ENCODE data around the gene ACP7.
"Not testable (repeated sequence)": the region's sequence is repeated elsewhere in the genome, so short reads cannot be mapped to it uniquely, and the experiment has no call there.

Gene ACP7, protein sequence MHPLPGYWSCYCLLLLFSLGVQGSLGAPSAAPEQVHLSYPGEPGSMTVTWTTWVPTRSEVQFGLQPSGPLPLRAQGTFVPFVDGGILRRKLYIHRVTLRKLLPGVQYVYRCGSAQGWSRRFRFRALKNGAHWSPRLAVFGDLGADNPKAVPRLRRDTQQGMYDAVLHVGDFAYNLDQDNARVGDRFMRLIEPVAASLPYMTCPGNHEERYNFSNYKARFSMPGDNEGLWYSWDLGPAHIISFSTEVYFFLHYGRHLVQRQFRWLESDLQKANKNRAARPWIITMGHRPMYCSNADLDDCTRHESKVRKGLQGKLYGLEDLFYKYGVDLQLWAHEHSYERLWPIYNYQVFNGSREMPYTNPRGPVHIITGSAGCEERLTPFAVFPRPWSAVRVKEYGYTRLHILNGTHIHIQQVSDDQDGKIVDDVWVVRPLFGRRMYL

DNA sequence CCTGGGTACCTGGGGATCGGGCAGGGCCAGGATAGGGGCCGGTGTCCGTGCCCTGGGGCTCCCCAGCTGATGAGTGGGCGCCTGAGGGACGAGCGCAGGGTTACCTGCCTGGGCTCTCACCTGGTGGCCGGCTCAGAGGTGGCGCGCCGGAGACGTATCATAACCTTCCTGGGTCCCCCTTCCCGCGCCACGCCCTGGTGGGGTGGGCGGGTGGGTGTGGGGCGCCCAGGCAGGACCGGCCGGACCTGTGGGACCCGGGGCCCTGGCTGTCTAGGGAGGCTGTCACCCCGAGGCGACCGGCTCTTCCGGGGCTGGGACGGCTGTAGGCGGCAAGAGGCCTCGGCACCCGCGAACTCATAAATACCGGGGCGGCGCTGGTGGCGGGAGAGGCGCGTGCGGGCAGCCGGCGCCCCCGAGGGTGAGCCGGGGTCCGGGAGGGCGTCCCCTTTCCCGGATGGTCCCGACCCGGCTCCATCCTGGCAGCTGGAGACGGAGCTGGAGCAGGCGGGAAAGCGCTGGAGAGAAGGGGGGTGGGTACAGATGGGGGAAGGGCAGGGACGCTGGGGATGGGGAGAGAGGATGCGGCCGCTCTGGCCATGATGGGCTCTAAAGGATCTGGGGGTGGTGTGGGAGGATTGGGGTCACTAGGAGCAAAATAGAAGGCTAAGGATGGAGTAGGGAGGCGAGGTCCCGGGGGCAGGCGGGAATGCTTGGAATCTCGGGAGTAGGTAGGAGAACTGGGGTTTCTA is at the start of gene ACP7:
Gene ACP7 (plus strand): TSS at position 386 of the 749 bp plus-strand sequence. CDS start 902 bp downstream, outside the sequence.
- DNase-seq (ENCODE audit: low read depth in 2 of 2) = no peak

DNA sequence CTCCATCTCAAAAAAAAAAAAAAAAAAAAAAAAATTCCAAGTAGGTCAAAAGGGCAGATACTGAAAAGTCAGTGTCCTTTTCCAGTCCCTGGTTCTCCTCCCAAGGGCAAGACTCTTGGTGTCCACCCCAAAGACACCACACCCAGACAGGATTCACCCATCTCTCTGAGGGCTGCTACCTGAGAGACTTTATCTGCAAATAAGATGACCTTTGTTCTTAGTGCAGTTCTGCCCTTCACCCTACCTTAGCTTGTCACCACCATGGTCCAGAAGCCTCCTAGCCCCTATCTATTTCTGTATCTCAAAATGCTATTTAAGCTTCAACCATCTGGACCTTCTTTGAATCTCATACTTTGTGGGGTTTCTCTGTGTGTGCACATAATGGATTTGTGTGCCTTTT is 47.6 kb upstream of the ACP7 start:
- DNase-seq (ENCODE audit: low read depth in 2 of 2) = no peak

DNA sequence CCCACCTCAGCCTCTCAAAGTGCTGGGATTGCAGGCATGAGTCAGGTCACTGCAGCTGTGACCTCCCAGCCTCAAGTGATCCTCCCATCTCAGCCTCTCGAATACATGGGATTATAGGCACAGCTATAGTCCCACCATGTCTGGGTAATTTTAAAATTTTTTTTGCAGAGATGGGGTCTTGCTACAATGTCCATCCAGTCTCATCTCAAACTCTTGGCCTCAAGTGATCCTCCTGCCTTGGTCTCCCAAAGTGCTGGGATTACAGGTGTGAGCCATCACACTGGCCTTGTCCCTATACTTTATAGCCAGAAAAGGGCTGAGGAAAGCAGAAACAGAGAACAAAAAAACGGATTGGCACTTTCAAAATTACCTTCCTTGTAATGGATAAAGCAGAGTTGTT is 47.0 kb upstream of the ACP7 start:
- DNase-seq (ENCODE audit: low read depth in 2 of 2) = no peak

DNA sequence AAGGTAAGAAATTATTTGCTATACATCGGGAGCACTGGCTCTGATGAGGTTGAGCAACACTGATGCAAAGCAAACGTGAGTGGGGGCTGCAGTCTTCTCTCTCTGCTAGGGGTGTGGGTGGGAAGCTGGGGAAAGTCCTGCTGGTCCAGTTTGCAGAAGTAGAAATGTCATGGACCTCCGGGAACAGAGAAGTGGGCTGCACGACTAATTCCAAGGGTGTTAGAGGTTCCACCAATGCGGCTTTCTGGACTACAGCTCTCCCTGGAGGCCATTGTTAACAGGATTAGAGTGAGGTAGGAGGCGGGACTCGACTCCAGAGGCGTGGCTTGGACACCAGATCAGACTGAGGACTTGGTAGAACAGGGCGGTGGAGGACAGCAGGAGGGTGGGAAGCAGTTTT is 46.1 kb upstream of the ACP7 start:
- no peak for DNase-seq (ENCODE audit: low read depth in 2 of 2)

DNA sequence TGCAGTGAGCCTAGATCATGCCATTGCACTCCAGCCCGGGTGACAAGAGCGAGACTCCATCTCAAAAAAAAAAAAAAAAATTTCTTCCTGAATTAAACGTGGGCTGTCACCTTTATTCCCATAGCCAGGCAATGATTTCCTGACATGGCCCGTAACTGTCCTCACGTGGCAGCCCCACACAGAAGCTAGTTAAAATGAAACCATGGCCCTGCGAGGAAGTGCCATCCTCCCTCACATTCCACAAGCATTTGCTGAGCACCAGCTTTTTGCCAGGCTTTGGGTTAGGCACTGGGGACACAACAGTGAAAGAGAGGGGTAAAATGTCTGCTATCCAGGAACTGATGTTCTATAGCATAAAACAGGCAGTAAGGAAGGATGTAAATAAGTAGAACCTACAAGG is 38.7 kb upstream of the ACP7 start:
- DNase-seq (ENCODE audit: low read depth in 2 of 2) = no peak

DNA sequence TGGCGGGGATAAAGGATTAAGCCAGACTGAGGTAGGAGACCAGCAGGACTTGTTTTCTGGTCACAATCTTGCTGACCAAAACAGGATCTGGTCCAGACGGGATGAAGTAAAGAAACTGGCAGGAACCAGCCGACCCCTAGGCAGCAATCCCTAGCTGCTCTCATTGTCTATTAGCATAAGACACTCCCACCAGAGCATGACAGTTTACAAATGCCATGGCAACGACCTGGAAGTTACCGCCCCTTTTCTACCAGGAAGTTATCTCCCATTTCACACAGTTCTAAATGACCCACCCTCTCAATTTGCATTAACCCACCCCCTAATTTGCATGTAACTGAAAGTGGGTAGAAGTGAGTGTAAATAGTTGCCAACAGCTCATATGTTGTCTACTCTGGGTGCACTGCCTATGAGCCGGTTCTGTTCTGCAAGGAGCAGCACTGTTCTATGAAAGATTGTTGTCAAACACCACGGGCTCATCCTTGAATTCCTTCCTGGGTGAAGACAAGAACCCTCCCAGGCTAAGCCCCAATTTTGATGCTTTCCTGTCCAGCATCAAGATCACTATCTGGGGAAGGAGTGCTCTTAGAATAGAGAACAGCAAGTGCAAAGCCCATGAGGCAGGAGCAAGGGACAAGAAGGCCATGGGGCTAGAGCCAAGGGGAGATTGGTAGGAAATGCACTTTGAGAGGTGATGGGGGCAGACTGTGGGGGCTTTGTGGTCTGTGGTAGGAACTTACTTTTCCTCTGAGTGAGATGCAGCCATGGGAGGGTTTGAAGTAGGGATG is 37.9 kb upstream of the ACP7 start:
- no peak for DNase-seq (ENCODE audit: low read depth in 2 of 2)

DNA sequence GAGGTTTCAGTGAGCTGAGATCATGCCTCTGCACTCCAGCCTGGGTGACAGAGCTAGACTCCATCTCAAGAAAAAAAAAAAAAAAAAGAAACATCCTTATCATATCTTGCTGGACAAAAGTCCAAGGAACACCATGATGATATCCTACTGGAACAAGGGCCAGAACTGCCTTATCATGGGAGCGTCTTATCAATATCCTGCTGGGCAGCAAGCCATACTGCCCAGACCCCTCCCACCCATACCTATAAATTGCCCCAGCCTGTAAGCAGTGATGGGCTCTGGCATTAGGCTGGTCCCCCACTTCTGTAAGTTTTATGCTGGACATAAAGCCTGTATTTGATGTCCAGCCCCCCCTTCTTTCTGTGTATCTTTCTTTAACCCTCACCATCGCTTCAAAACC is 37.1 kb upstream of the ACP7 start:
- no peak for DNase-seq (ENCODE audit: low read depth in 2 of 2)

DNA sequence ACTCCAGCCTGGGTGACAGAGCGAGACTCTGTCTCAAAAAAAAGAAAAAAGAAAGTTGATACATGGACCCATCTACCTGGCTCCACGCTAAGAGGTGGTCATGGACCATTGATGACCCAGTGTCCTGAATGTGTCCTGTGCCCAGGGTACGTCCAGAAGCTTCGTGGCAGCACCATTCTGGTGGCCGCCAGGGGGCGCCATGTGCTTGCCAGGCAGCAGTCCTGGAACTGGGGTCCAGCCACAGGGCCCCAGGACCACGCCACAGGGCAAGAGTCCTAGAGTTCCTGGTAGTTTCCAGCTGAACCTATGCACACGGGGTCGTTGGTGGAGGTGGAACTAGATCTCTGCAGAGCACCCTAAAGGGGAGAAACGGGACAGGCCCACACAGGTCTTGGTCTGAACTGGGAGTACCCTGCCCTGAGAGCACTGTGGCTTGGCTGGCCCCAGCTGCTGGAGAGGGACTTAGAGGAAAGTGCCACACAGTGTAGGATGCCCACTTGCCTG is 31.9 kb upstream of the ACP7 start:
- DNase-seq (ENCODE audit: low read depth in 2 of 2) = peak; percentile 36 to 56

DNA sequence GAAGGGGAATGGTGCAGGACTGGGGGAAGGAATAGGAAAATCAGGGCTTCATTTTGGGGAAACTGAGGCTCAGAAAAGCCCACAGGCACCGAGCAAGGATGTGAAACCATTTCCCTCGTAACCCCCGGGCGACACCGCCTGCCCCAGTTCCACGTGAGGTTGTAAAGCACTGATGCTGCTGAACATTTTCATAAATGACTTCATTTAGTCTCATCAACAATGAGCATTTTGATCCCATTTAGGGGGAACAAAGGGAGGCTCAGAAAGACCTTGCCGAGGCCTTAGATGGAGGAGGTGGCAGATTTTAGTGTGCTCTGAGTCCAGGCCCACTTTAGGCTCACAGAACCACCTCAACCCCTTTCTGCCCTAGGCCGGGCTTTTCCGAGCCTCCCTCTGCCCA is 31.3 kb upstream of the ACP7 start:
- no peak for DNase-seq (ENCODE audit: low read depth in 2 of 2)

DNA sequence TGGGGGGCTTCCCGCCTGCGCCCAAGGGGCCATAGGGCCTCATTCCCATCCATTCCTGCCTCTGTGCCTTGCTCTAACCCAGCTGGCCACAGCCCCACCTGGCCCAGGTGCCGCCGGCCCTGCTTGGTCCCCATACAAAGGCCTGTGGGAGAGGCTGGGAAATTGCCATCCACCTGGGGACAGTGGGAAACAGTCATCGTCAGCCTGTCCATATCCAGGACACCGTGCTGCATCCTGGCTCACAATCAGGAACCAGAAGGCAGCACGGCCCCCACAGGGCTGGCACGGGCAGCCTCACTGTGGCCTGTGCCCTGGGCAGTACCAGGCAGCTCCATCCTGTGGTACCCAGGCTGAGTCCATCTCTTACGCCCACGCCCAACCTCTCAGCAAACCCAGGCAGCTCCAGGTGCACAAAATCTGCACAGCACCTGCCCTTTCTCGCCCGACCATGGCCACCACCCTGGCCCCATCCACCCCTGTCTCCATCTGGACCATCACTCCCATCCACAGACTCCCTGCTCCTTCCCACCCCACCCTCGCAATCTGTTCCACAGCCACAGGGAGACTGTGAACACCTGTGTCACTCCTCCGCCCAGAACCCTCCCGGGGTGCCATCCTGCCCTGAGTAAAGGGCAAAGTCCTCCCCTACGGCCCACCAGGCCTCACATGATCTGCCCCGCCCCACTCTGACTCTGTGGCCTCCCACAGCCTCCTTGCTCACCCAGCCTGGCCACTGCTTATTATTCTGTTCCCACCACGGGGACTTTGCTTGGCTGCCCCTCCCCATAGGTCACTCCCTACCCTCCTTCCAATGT is 30.7 kb upstream of the ACP7 start:
- DNase-seq (ENCODE audit: low read depth in 2 of 2) = no peak

DNA sequence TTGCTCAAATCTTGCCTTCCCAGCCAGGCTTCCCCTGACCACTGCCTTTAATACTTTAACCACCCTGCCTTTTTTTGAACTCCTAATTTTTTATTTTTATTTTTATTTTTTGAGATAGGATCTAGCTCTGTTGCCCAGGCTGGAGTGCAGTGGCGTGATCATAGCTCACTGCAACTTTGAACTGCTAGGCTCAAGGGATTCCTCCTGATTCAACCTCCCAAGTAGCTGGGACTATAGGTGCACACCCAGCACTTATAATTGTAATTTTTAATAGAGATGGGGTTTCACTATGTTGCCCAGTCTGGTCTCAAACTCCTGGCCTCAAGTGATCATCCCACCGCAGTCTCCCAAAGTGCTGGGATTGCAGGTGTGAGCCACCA is 30.1 kb upstream of the ACP7 start:
- no peak for DNase-seq (ENCODE audit: low read depth in 2 of 2)

DNA sequence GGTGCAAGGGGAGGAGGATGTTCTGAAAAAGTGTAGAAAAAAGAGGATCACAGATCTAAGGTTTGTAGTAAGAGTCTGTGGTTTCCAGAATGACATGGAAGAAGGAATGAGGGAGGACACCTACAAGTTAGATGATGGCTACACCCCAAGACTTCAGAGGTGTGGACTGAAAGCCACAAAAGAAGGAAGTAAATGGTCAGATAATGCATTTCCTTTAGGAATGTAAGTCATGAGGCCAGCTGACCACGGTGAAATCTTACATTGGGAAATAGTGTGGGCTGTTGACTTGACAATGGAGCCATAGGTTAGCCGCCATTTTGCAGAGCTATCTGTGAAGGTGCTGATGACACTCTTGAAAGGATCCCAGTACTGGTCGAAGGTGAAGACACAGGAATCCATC is 26.6 kb upstream of the ACP7 start:
- DNase-seq (ENCODE audit: low read depth in 2 of 2) = no peak

DNA sequence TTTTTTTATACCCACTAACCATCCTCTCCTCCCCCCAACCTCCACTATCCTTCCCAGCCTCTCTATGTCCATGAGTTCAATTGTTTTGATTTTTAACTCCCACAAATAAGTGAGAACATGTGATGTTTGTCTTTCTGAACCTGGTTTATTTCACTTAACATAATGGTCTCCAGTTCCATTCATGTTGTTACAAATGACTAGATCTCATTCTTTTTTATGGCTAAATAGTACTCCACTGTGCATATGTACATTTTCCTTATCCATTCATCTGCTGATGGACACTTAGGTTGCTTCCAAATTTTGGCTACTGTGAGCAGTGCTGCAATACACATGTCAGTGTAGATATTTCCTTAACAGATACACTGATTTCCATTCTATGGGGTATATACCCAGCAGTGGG is 24.9 kb upstream of the ACP7 start:
- no peak for DNase-seq (ENCODE audit: low read depth in 2 of 2)

DNA sequence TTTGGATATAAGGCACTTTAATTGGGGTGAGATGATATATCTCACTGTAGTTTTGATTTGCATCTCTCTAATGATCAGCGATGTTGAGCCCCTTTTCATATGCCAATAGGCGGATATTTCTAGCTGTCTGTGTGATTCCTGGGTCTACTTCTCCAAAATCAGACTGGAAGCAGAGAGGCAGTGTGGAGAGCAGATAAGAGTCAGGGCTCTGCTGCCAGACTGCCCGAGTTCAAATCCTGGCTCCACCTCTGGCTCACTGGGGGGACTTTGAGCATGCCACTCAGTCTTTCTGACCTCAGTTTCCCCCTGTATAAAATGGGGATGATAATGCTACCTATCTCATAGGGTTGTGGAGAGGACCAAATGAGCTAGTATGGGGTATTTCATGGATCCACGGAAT is 24.0 kb upstream of the ACP7 start:
- no peak for DNase-seq (ENCODE audit: low read depth in 2 of 2)

DNA sequence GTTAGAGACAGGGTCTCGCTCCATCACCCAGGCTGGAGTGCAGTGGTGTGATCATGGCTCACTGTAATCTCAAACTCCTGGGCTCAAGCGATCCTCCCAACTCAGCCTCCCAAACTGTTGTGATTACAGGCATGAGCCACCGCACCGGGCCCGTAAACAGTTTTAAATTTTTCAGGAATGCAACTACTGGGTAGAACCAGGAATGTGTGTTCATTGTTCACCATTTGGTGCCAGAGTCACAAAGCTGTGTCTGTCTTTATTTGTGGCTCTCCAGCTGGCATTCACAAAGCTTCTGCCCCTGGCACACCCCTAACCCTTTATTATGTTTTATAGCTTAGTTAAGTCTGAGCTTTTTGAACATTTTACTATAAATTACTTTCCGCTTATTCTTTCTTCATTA is 19.8 kb upstream of the ACP7 start:
- no peak for DNase-seq (ENCODE audit: low read depth in 2 of 2)

DNA sequence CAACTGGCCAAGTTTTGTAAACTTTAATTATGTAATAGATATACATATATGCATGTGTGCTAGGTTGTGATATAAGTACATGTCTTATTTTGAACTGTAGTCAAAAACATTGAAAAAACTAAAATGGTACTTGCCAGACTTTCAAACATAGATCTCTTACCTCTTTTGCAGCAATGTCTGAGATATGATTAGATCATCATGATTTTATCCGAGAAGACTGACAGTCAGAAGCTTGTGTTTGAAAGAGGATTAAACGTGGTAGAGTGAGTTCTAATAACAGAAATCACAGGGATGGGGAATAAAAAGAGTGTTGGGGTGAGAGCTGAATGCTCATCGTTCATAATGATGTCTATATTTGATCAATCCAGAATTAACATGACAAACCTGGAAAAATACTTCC is 18.2 kb upstream of the ACP7 start:
- DNase-seq (ENCODE audit: low read depth in 2 of 2) = no peak

DNA sequence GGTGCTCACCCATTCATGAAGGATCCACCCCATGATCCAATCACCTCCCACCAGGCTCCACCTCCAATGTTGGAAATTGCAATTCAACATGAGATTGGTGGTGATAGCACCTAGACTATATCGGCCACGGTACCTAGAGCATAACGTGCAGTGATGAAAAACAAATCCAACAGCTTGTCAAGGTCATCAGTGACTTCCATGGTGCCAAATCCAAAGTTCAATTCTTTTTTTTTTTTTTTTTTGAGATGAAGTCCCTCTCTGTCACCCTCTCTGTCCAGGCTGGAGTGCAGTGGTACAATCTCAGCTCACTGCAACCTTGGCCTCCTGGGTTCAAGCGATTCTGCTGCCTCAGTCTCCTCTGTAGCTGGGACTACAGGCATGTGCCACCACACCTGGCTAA is 17.1 kb upstream of the ACP7 start:
- no peak for DNase-seq (ENCODE audit: low read depth in 2 of 2)

DNA sequence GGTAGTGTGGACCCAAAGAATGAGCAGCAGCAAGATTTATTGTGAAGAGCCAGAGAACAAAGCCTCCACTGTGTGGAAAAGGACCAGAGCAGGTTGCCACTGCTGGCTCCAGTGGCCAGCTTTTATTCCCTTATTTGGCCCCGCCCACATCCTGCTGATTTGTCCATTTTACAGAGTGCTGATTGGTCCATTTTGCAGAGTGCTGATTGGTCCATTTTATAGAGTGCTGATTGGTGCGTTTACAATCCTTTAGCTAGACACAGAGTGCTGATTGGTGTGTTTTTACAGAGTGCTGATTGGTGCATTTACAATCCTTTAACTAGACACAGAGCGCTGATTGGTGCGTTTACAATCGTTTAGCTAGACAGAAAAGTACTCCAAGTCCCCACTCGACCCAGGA is 15.9 kb upstream of the ACP7 start:
- DNase-seq (ENCODE audit: low read depth in 2 of 2) = not testable (repeated sequence)

DNA sequence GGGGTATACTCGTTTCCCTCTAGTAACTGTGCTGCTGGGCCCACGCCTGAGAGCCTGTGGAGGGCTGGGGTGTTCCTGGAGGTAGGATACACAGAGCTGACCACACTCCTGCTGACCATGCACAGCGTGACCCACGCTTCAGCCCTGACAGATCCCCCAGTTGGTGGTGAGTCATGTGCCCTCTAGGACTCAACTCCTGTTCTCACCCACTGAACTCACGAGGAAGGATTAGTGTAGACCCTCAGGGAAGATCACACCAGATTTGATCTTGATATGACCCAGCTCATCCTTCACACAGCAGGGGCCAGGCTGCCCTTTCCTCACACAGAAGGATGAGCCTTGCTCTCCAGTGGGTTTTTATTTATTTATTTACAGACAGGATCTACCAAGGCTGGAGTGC is 13.3 kb upstream of the ACP7 start:
- DNase-seq (ENCODE audit: low read depth in 2 of 2) = no peak

DNA sequence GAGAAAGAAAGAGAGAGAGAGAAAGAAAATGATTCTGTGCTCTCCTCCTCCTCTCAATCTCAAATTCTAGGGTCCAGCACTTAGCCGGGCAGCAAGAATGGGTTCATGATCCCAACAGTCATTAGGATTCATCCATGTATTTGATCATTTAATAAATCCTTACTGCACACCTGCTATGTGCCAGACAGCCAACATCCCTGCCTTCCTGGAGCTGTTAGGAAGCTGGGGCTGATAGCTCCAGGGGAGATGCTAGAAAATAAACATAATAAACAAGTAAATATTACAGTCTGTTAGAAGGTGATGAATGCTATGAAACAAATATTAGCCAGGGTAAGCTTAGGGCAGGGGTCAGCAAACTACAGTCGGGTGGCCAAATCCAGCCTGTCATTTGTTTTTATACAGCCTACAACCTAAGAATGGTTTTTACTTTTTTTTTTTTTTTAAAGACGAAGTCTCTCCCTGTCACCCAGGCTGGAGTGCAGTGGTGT is 9.9 kb upstream of the ACP7 start:
- no peak for DNase-seq (ENCODE audit: low read depth in 2 of 2)

DNA sequence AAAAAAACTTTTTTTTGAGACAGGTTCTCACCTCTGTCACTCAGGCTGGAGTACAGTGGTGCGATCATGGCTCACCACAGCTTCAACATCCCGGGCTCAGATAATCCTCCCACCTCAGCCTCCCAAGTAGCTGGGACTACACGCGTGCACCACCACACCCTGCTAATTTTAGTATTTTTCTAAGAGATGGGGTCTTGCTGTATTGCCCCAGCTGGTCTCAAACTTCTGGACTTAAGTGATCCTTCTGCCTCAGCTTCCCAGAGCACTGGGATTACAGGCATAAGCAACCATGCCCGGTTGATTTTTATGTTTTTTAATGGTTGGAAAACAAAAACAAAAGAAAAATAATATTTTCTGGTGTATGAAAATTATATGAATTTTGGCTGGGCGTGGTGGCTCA is 9.2 kb upstream of the ACP7 start:
- no peak for DNase-seq (ENCODE audit: low read depth in 2 of 2)

Measured in stimulated activated CD8-positive, alpha-beta memory T cell treated with anti-CD3 and anti-CD28 coated beads, Interleukin-7, amount 100 ng/mL, for 1 hour (primary cell).